ENCODE data around the gene SLC8A1.

DNA sequence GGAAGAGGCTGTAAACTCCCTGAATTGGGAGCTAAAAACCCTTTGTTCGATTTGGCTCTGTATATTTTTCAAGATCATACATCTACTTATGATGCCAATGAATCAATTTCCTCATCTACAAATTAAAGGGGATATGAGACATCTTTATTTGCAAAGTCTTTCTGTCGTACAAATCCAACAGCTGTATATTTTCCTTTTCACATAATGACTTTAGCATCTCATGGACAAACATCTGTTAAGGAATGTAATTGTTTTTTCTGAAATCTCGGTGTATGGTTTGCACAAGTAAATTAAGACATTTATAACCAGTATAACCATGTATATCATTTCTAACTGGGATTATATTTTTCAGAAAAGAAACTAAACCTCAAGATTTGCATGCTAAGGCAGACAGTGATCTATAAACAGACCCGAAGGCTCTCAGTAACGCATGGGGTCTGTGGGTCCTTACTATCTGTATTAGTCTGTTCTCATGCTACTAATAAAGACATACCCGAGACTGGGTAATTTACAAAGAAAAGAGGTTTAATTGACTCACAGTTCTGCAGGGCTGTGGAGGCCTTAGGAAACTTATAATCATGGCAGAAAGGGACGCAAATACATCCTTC is 130.8 kb downstream of the SLC8A1 start:
- TF ChIP-seq, protein P1, sequence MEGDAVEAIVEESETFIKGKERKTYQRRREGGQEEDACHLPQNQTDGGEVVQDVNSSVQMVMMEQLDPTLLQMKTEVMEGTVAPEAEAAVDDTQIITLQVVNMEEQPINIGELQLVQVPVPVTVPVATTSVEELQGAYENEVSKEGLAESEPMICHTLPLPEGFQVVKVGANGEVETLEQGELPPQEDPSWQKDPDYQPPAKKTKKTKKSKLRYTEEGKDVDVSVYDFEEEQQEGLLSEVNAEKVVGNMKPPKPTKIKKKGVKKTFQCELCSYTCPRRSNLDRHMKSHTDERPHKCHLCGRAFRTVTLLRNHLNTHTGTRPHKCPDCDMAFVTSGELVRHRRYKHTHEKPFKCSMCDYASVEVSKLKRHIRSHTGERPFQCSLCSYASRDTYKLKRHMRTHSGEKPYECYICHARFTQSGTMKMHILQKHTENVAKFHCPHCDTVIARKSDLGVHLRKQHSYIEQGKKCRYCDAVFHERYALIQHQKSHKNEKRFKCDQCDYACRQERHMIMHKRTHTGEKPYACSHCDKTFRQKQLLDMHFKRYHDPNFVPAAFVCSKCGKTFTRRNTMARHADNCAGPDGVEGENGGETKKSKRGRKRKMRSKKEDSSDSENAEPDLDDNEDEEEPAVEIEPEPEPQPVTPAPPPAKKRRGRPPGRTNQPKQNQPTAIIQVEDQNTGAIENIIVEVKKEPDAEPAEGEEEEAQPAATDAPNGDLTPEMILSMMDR (IDR thresholded peaks at IDR 0.05) = no peak
- TF ChIP-seq POLR2AphosphoS5 (IDR thresholded peaks at IDR 0.05) (no peak), POLR2A (IDR thresholded peaks at IDR 0.05) (no peak)
